Bronchial epithelial cell (primary cell): ENCODE data around the gene CFD. TPM values are rescaled to one million over a fixed set of nuclear protein-coding genes. Genes with fewer than 3 reads are reported as not detected.
A peak's percentile ranks its signal among the peaks of the same experiment; 100 is the strongest.
"Not testable (repeated sequence)": the region's sequence is repeated elsewhere in the genome, so short reads cannot be mapped to it uniquely, and the experiment has no call there.

ENCODE experiments used
- DNase-seq: peaks from one replicate; pipeline ENCODE4 v3.0.0-alpha.2; 2010; ENCODE audit warnings: low read depth
- FAIRE-seq: peaks from 2 replicates; lab custom pipeline; 2011; peaks lifted over from hg19 to GRCh38; lab: Jason Lieb, UNC
- H3K27me3 ChIP-seq: 2 replicates; pipeline ENCODE4 v1.5.1; 2011; ENCODE audit warnings: low read length; ENCODE audit not compliant: control insufficient read depth, insufficient read depth
- H3K36me3 ChIP-seq: 2 replicates; pipeline ENCODE4 v1.5.1; 2011; ENCODE audit warnings: low read length; ENCODE audit not compliant: control insufficient read depth, insufficient read depth
- H3K4me3 ChIP-seq: 2 replicates; pipeline ENCODE4 v1.5.1; 2011; ENCODE audit warnings: mild to moderate bottlenecking, low read depth, low read length, control low read depth
- CTCF ChIP-seq: IDR thresholded peaks from 2 replicates; pipeline ENCODE4 v1.5.1; 2011; ENCODE audit warnings: mild to moderate bottlenecking, moderate library complexity, low read length, control low read depth, inconsistent platforms; ENCODE audit not compliant: insufficient read depth, severe bottlenecking
- total RNA-seq: library from RNA; depleted of rRNA; stranded (reverse); fragments of >200 nt; gene quantifications from 2 replicates; pipeline ENCODE4 v1.2.1, GENCODE V29; 2014

Gene CFD
- total RNA-seq, 1 donor from 2014 or later = 4.2 TPM

- TF ChIP-seq CTCF = no peak
- no peak for DNase-seq
- no peak for FAIRE-seq
Observed at GRCh38 chr19:834216-834615, 25.2 kb upstream of the CFD start.

GRCh38 chr19:835210-835810 is 24.2 kb upstream of the CFD start:
- no peak for FAIRE-seq
- Histone ChIP-seq H3K4me3 (no peak overlapping the region), H3K36me3 (no peaks in the 10 kb centered on the region), H3K27me3 (no peaks in the 10 kb centered on the region)
- no peak for DNase-seq
- TF ChIP-seq CTCF = no peak

More at GRCh38 chr19:834216-834615, 25.2 kb upstream of the CFD start:
- Histone ChIP-seq H3K27me3 (no peaks in the 10 kb centered on the region), H3K4me3 (no peak overlapping the region), H3K36me3 (no peaks in the 10 kb centered on the region)

DNA sequence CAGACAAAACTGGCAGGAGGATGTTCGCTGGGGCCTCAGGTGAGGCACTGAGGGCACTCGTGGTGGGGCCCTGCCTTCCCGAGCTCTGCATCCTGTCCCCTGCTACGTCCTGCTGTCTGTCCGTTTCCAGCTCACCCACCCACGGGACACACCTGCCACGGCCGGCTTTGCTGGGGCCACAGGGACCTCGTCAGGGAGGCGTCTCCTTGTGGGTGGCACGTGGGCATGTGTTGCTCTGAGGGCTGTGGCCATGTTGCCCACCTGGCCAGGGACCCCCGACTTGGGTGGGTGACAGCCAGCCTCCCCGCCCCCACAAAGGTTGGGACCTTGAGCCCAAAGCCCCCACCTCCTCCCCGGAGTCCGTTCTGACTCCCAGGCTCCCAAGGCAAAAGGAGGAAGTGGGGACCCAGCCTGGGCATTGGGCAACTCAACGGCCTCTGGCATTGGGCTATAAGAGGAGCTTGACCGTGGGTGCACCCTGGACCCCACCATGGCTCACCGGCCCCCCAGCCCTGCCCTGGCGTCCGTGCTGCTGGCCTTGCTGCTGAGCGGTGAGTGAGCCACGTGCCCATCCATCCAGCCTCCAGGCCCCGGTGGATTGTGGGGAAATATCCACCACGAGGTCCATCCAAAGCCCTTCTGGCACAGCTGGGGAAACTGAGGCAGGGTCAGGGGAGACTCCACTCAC is 18.8 kb upstream of the CFD start, which contains the start of gene PRTN3:
Gene PRTN3 (plus strand): TSS at position 481 of the 688 bp plus-strand sequence. CDS start 10 bp downstream, at position 491.
- H3K27me3 ChIP-seq = no peaks in the 10 kb centered on the region
- no peaks in the 10 kb centered on the region for H3K36me3 ChIP-seq
- DNase-seq (no peak), FAIRE-seq (no peak)
- TF ChIP-seq CTCF = no peak
- H3K4me3 ChIP-seq = no peak within 1 kb of the TSS

DNA sequence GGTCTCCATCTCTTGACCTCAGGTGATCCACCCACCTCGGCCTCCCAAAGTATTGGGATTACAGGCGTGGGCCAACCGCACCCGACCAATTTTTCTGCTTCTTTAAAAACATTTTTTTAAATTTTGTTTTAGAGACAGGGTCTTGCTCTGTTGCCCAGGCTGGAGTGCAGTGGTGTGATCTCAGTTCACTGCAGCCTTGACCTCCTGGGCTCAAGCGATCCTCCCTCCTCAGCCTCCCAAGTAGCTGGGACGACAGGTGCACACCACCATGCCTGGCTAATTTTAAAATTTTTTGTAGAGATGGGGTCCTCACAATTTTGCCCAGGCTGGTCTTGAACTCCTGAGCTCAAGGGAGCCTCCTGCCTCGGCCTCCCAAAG is 16.7 kb upstream of the CFD start:
- DNase-seq, H3K27me3 ChIP-seq, H3K4me3 ChIP-seq, FAIRE-seq, H3K36me3 ChIP-seq: not testable (repeated sequence)

DNA sequence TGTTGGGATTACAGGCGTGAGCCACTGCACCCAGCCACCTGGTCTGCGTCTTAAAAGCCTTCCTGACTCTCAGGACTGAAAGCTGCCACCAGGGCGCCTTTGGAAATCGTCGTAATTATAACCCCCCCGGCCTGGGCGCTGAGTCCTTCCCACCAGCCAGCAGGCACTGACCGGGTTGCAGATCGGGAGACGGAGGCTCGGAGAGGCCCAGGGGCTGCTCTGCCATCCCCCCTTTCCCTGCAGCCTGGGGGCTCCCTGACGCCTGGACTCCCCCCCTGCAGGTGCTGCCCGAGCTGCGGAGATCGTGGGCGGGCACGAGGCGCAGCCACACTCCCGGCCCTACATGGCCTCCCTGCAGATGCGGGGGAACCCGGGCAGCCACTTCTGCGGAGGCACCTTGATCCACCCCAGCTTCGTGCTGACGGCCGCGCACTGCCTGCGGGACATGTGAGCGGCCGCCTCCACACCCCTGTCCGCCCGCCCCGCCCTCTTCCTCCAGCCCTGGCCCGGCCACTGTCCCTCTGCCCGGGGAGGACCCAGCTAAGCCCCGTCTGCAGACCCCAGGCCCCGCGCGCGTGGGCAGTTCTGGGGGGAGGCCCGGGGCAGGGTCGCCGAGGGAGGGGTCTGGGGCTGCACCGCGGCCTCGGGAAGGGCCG is 16.2 kb upstream of the CFD start:
- DNase-seq (no peak), FAIRE-seq (no peak)
- TF ChIP-seq CTCF = peak; percentile 5
- no peaks in the 10 kb centered on the region for H3K36me3 ChIP-seq
- H3K4me3 ChIP-seq = peak overlapping the region; percentile 2
- peaks cover 1% of the 10 kb centered on the region for H3K27me3 ChIP-seq

GRCh38 chr19:843836-844545 is 15.5 kb upstream of the CFD start:
- Histone ChIP-seq H3K36me3 (no peaks in the 10 kb centered on the region), H3K4me3 (peak overlapping the region; percentile 2), H3K27me3 (peaks cover 1% of the 10 kb centered on the region)
- no peak for TF ChIP-seq CTCF
- DNase-seq (no peak), FAIRE-seq (no peak)
